PC-3 (cell line): ENCODE measurements around the gene GFRA3. TPM values are rescaled to one million over a fixed set of nuclear protein-coding genes. Genes with fewer than 3 reads are reported as not detected.

Experiments used
- ATAC-seq: fragments of 200-7000 bp; cut with Tn5 transposase; 2 replicates; pipeline ENCODE4 v1.9.1; 2020; ENCODE audit warnings: mild to moderate bottlenecking, moderate library complexity
- BruUV-seq: library from RNA; stranded (reverse); fragments of 400-500 nt; replicated peaks from 2 replicates; lab custom pipeline; 2021; lab: Mats Ljungman, UMichigan
- CTCF ChIA-PET: fragments of 300-600 bp; sonication (Branson Sonifier 250); formaldehyde crosslinking; loops from one replicate; lab custom pipeline; 2022; ENCODE audit warnings: antibody characterized with exemption; lab: Charles Lee
- POLR2A ChIA-PET: fragments of 300-600 bp; sonication (Branson Sonifier 250); formaldehyde crosslinking; loops from one replicate; lab custom pipeline; 2022; ENCODE audit warnings: antibody characterized with exemption; ENCODE audit not compliant: unreplicated experiment; lab: Charles Lee
- DNase-seq: peaks from one replicate; pipeline ENCODE4 v3.0.0-alpha.2; 2015
- H2AFZ ChIP-seq: fragments of 300-600 bp; sonication (generic); 2 replicates; pipeline ENCODE4 v1.6.0; 2016; ENCODE audit warnings: antibody characterized with exemption, low read length
- H3F3A ChIP-seq: fragments of 300-600 bp; sonication (generic); one replicate; pipeline ENCODE4 v1.6.0; 2017; ENCODE audit warnings: antibody characterized with exemption, low read length, control low read depth, mild to moderate bottlenecking; ENCODE audit not compliant: unreplicated experiment
- H3K27ac ChIP-seq: fragments of 300-600 bp; sonication (generic); 2 replicates; pipeline ENCODE4 v1.5.1; 2016; ENCODE audit warnings: mild to moderate bottlenecking, low read length
- H3K27me3 ChIP-seq: fragments of 300-600 bp; sonication (generic); 2 replicates; pipeline ENCODE4 v1.6.1; 2016; ENCODE audit warnings: low read length, mixed read lengths
- H3K36me3 ChIP-seq: fragments of 300-600 bp; sonication (generic); 2 replicates; pipeline ENCODE4 v1.6.1; 2016; ENCODE audit warnings: low read depth, mixed run types, low read length, mixed read lengths
- H3K4me1 ChIP-seq: fragments of 300-600 bp; sonication (generic); 2 replicates; pipeline ENCODE4 v1.5.1; 2016; ENCODE audit warnings: low read length; ENCODE audit not compliant: insufficient read depth
- H3K4me2 ChIP-seq: fragments of 300-600 bp; sonication (generic); 2 replicates; pipeline ENCODE4 v1.6.0; 2016; ENCODE audit warnings: low read length
- H3K4me3 ChIP-seq: fragments of 300-600 bp; sonication (generic); 2 replicates; pipeline ENCODE4 v1.5.1; 2016; ENCODE audit warnings: mild to moderate bottlenecking, low read length, mixed read lengths
- H3K79me2 ChIP-seq: fragments of 300-600 bp; sonication (generic); 2 replicates; pipeline ENCODE4 v1.6.1; 2017; ENCODE audit warnings: low read length, mixed read lengths
- H3K9ac ChIP-seq: fragments of 300-600 bp; sonication (generic); 2 replicates; pipeline ENCODE4 v1.6.0; 2016; ENCODE audit warnings: mild to moderate bottlenecking, low read length
- H3K9me2 ChIP-seq: fragments of 300-600 bp; sonication (generic); replicated peaks from 2 replicates; pipeline ENCODE4 v1.6.1; 2016; ENCODE audit warnings: mixed run types, low read length, mixed read lengths
- H3K9me3 ChIP-seq: fragments of 300-600 bp; sonication (generic); 2 replicates; pipeline ENCODE4 v1.6.1; 2016; ENCODE audit warnings: low read length, mixed read lengths
- H4K20me1 ChIP-seq: fragments of 300-600 bp; sonication (generic); 2 replicates; pipeline ENCODE4 v1.6.1; 2016; ENCODE audit warnings: low read length, mixed read lengths
- EZH2 ChIP-seq: fragments of 300-600 bp; sonication (generic); IDR thresholded peaks from one replicate; pipeline ENCODE4 v1.6.1; 2017; ENCODE audit warnings: antibody characterized with exemption, mild to moderate bottlenecking, low read length; ENCODE audit not compliant: unreplicated experiment
- EZH2phosphoT487 ChIP-seq: fragments of 300-600 bp; sonication (generic); IDR thresholded peaks from 2 replicates; pipeline ENCODE4 v1.6.1; 2018; ENCODE audit warnings: mild to moderate bottlenecking, antibody characterized with exemption, low read length, borderline replicate concordance
- intact Hi-C: fragments of 100-400 bp; cut with micrococcal nuclease; formaldehyde crosslinking; loops from 2 replicates; pipeline ENCODE4 v1.9.0; 2023
- total RNA-seq: library from RNA; depleted of rRNA; stranded (reverse); fragments of >200 nt; gene quantifications from 2 replicates; pipeline ENCODE4 v1.2.3, GENCODE V29; 2014
- TF ChIP-seq, protein P1 (sequence below): fragments of 300-600 bp; sonication (generic); conservative IDR thresholded peaks from 2 replicates; pipeline ENCODE4 v1.5.1; 2017; ENCODE audit warnings: antibody characterized with exemption, low read depth, mild to moderate bottlenecking, low read length

Gene GFRA3
- total RNA-seq, 1 experiment from 2014 or later = not detected

GRCh38 chr5:138271281-138271680 is 3.1 kb downstream of the GFRA3 start:
- Histone ChIP-seq H3K9me2 (no peaks in the 10 kb centered on the region), H3K9me3 (no peaks in the 10 kb centered on the region), H3K4me1 (no peaks in the 10 kb centered on the region), H3K27me3 (no peaks in the 10 kb centered on the region), H3K9ac (no peak overlapping the region), H3K79me2 (no peaks in the 10 kb centered on the region), H3K27ac (no peak overlapping the region), H3K4me3 (no peak overlapping the region), H4K20me1 (no peaks in the 10 kb centered on the region), H3F3A (no peaks in the 10 kb centered on the region), H2AFZ (no peak overlapping the region), H3K4me2 (no peak overlapping the region), H3K36me3 (no peaks in the 10 kb centered on the region)
- intact Hi-C loops = no loop called here
- no TSS peak for BruUV-seq
- TF ChIP-seq EZH2 = no peak
- TF ChIP-seq, protein P1, sequence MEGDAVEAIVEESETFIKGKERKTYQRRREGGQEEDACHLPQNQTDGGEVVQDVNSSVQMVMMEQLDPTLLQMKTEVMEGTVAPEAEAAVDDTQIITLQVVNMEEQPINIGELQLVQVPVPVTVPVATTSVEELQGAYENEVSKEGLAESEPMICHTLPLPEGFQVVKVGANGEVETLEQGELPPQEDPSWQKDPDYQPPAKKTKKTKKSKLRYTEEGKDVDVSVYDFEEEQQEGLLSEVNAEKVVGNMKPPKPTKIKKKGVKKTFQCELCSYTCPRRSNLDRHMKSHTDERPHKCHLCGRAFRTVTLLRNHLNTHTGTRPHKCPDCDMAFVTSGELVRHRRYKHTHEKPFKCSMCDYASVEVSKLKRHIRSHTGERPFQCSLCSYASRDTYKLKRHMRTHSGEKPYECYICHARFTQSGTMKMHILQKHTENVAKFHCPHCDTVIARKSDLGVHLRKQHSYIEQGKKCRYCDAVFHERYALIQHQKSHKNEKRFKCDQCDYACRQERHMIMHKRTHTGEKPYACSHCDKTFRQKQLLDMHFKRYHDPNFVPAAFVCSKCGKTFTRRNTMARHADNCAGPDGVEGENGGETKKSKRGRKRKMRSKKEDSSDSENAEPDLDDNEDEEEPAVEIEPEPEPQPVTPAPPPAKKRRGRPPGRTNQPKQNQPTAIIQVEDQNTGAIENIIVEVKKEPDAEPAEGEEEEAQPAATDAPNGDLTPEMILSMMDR = no peak
- no peak for TF ChIP-seq EZH2phosphoT487
- CTCF ChIA-PET = no interaction called here
- POLR2A ChIA-PET = no interaction called here
- ATAC-seq (no peak), DNase-seq (no peak)

GRCh38 chr5:138264183-138264582 is 10.2 kb downstream of the GFRA3 start:
- Histone ChIP-seq H3K4me3 (no peak overlapping the region), H3K9ac (no peak overlapping the region), H3K36me3 (no peaks in the 10 kb centered on the region), H3K4me2 (no peak overlapping the region), H3K79me2 (no peaks in the 10 kb centered on the region), H3K9me2 (no peaks in the 10 kb centered on the region), H3K27ac (no peak overlapping the region), H3K27me3 (no peaks in the 10 kb centered on the region), H3F3A (no peaks in the 10 kb centered on the region), H4K20me1 (no peaks in the 10 kb centered on the region), H2AFZ (no peak overlapping the region), H3K9me3 (no peaks in the 10 kb centered on the region), H3K4me1 (no peaks in the 10 kb centered on the region)
- BruUV-seq = no TSS peak
- POLR2A ChIA-PET = no interaction called here
- DNase-seq (no peak), ATAC-seq (no peak)
- TF ChIP-seq EZH2phosphoT487 (no peak), EZH2 (no peak)
- TF ChIP-seq, protein P1 = no peak
- intact Hi-C loops = no loop called here
- CTCF ChIA-PET = no interaction called here

DNA sequence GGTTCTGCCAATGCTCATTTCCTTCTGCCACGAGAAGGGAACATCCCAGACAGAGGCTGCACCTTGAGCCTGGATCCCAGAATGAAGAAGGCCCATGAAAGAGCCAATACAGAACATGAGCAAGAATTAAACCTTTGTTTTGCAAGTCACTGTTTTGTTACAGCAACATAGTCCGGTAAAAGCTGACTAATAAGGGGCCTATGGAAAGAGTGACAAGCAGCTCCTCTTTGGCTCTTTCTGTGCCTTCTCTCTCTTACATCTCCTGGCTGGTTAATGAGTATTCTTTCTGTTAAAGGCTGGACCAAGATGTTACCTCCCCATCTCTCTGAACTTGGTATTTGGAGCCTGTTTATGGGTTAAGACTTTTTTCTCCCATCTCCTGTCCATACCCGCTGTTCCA is 10.8 kb downstream of the GFRA3 start:
- intact Hi-C loops = no loop called here
- H3K9me3 ChIP-seq = no peaks in the 10 kb centered on the region
- no peaks in the 10 kb centered on the region for H3K79me2 ChIP-seq
- no peaks in the 10 kb centered on the region for H3K9me2 ChIP-seq
- H3K9ac ChIP-seq = no peak overlapping the region
- no peaks in the 10 kb centered on the region for H3K36me3 ChIP-seq
- no peak overlapping the region for H2AFZ ChIP-seq
- DNase-seq (no peak), ATAC-seq (no peak)
- no peaks in the 10 kb centered on the region for H3K4me1 ChIP-seq
- BruUV-seq = no TSS peak
- ChIA-PET CTCF (no interaction called here), POLR2A (no interaction called here)
- no peaks in the 10 kb centered on the region for H3K27me3 ChIP-seq
- H3K4me3 ChIP-seq = no peak overlapping the region
- no peaks in the 10 kb centered on the region for H3F3A ChIP-seq
- no peak overlapping the region for H3K27ac ChIP-seq
- H3K4me2 ChIP-seq = no peak overlapping the region
- no peaks in the 10 kb centered on the region for H4K20me1 ChIP-seq
- no peak for TF ChIP-seq EZH2phosphoT487
